Measurements from ENCODE around the gene PDE4B.

The PDE4B gene

GRCh38 chr1:65825741-65826140 lies 33.0 kb downstream of the PDE4B start:
- no peak for DNase-seq (ENCODE audit: low spot score)
- no peak overlapping the region for H3K4me3 ChIP-seq
- TF ChIP-seq CTCF (IDR thresholded peaks at IDR 0.05), result no peak
- H3K27ac ChIP-seq, result no peak overlapping the region

- TF ChIP-seq CTCF (IDR thresholded peaks at IDR 0.05), result no peak
- no peak overlapping the region for H3K27ac ChIP-seq
- no peak for DNase-seq (ENCODE audit: low spot score)
- no peak overlapping the region for H3K4me3 ChIP-seq
Observed at GRCh38 chr1:65826782-65827181, 34.1 kb downstream of the PDE4B start.

- no peak for DNase-seq (ENCODE audit: low spot score)
- Histone ChIP-seq H3K4me3 (no peak overlapping the region), H3K27ac (no peak overlapping the region)
- TF ChIP-seq CTCF (IDR thresholded peaks at IDR 0.05), result no peak
Observed at GRCh38 chr1:65827346-65827745, 34.7 kb downstream of the PDE4B start.

GRCh38 chr1:65830306-65830705 lies 37.6 kb downstream of the PDE4B start:
- no peak overlapping the region for H3K27ac ChIP-seq

GRCh38 chr1:65832296-65832695 lies 39.6 kb downstream of the PDE4B start:
- Histone ChIP-seq H3K4me3 (no peak overlapping the region), H3K27ac (no peak overlapping the region)
- no peak for TF ChIP-seq CTCF (IDR thresholded peaks at IDR 0.05)
- DNase-seq (ENCODE audit: low spot score), result no peak

More at GRCh38 chr1:65830306-65830705, 37.6 kb downstream of the PDE4B start:
- DNase-seq (ENCODE audit: low spot score), result no peak
- H3K4me3 ChIP-seq, result no peak overlapping the region
- TF ChIP-seq CTCF (IDR thresholded peaks at IDR 0.05), result no peak

GRCh38 chr1:65836686-65837085 lies 44.0 kb downstream of the PDE4B start:
- no peak for DNase-seq (ENCODE audit: low spot score)
- Histone ChIP-seq H3K27ac (no peak overlapping the region), H3K4me3 (no peak overlapping the region)
- TF ChIP-seq CTCF (IDR thresholded peaks at IDR 0.05), result no peak

GRCh38 chr1:65840683-65841082 lies 48.0 kb downstream of the PDE4B start:
- TF ChIP-seq CTCF (IDR thresholded peaks at IDR 0.05), result no peak
- H3K27ac ChIP-seq, result no peak overlapping the region
- no peak for DNase-seq (ENCODE audit: low spot score)

More at GRCh38 chr1:65840683-65841082, 48.0 kb downstream of the PDE4B start:
- H3K4me3 ChIP-seq, result no peak overlapping the region

Measured in coronary artery (tissue), 2 donors.